Sigmoid colon (tissue), 7 donors: ENCODE results near the gene SEC61A1. TPM values are rescaled to one million over a fixed set of nuclear protein-coding genes. Genes with fewer than 3 reads are reported as not detected.
A peak's percentile ranks its signal among the peaks of the same experiment; 100 is the strongest.

Source experiments
- DNase-seq: peaks from one replicate; pipeline ENCODE4 v3.0.0-alpha.2; 2019
- H3K27ac ChIP-seq, 4 donors: fragments of 200-600 bp; sonication (generic); one replicate each; pipeline ENCODE4 v1.5.1; 2016 to 2019; ENCODE audit warnings: mild to moderate bottlenecking in 1 of 4
- H3K27me3 ChIP-seq, 3 donors: fragments of 200-600 bp; sonication (generic); one replicate each; pipeline ENCODE4 v1.5.1; 2019; ENCODE audit warnings: mild to moderate bottlenecking in 1 of 3
- H3K36me3 ChIP-seq, 4 donors: fragments of 200-600 bp; sonication (generic); one replicate each; pipeline ENCODE4 v1.5.1; 2016 to 2019
- H3K4me1 ChIP-seq, 4 donors: fragments of 200-600 bp; sonication (generic); one replicate each; pipeline ENCODE4 v1.5.1; 2017 to 2019
- H3K4me3 ChIP-seq, 4 donors: fragments of 200-600 bp; sonication (generic); one replicate each; pipeline ENCODE4 v1.5.1; 2017 to 2019; ENCODE audit warnings: mild to moderate bottlenecking in 2 of 4, moderate library complexity in 1 of 4
- H3K9me3 ChIP-seq, 4 donors: fragments of 200-600 bp in 3 of 4; sonication (generic) in 3 of 4; one replicate each; pipeline versions ENCODE4 v1.5.1 to v1.6.1; 2013 to 2019
- CTCF ChIP-seq, 4 experiments: fragments of 450-650 bp in 3 of 4; fragments of 200-600 bp in 1 of 4; IDR thresholded peaks; one replicate each; pipeline ENCODE4 v1.5.1; 2016 to 2019; ENCODE audit warnings: antibody characterized with exemption in 4 of 4, mild to moderate bottlenecking in 3 of 4, moderate library complexity in 2 of 4
- EP300 ChIP-seq, 4 donors: sonication (generic); formaldehyde crosslinking; IDR thresholded peaks; one replicate each; pipeline ENCODE4 v1.6.1; 2017; ENCODE audit warnings: antibody characterized with exemption in 4 of 4
- POLR2A ChIP-seq, 2 donors: fragments of 450-650 bp; IDR thresholded peaks; one replicate each; pipeline ENCODE4 v1.6.1; 2016; ENCODE audit warnings: antibody characterized with exemption in 2 of 2, mild to moderate bottlenecking in 2 of 2, moderate library complexity in 2 of 2
- POLR2AphosphoS5 ChIP-seq, 4 donors: sonication (generic); formaldehyde crosslinking; IDR thresholded peaks; one replicate each; pipeline ENCODE4 v1.6.1; 2017; ENCODE audit warnings: antibody characterized with exemption in 4 of 4
- WGBS, 2 donors: extraction: QIAGEN DNeasy Blood & Tissue Kit; methylation state at CpG; one replicate each; pipeline ENCODE4 v1.1.7; 2013; 5-methylcytosine and 5-hydroxymethylcytosine counted together
- intact Hi-C: fragments of 100-400 bp; cut with DNase I; formaldehyde crosslinking; loops from one replicate; pipeline ENCODE4 v1.15.1; 2023
- polyA plus RNA-seq, 3 donors: library from polyadenylated mRNA; stranded (reverse); fragments of 200-250 nt; gene quantifications; one replicate each; pipeline ENCODE4 v1.2.3, GENCODE V29; 2013
- total RNA-seq, 4 donors: library from RNA; depleted of rRNA; stranded (reverse); fragments of >200 nt; gene quantifications; one replicate each; pipeline ENCODE4 v1.1.0, GENCODE V29; 2016
- donor health status: healthy with polysubstance abuse.
- donor health status: Bipolar disorder and iron deficiency.
- donor health status: healthy.

The SEC61A1 gene
- total and polyA plus RNA-seq, 7 donors: 17.4 to 152 (median 62.8) TPM

GRCh38 chr3:128070898-128071591, 18.8 kb downstream of the SEC61A1 start:
- Histone ChIP-seq H3K27ac (no peak overlapping the region), H3K4me3 (no peak overlapping the region), H3K4me1 (peaks cover 0 to 13% (median 10%) of the 10 kb centered on the region in 4 donors), H3K27me3 (no peaks in the 10 kb centered on the region), H3K36me3 (peaks cover 43 to 70% (median 61%) of the 10 kb centered on the region in 4 donors), H3K9me3 (no peaks in the 10 kb centered on the region)
- 92 to 95% methylated on average over 13 of the region's 13 CpGs for WGBS, 2 donors
- TF ChIP-seq POLR2A (IDR thresholded peaks at IDR 0.05) (no peak), EP300 (IDR thresholded peaks at IDR 0.05) (no peak), CTCF (IDR thresholded peaks at IDR 0.05) (no peak), POLR2AphosphoS5 (IDR thresholded peaks at IDR 0.05) (no peak)
- DNase-seq: no peak
- intact Hi-C loops: no loop called here

DNA sequence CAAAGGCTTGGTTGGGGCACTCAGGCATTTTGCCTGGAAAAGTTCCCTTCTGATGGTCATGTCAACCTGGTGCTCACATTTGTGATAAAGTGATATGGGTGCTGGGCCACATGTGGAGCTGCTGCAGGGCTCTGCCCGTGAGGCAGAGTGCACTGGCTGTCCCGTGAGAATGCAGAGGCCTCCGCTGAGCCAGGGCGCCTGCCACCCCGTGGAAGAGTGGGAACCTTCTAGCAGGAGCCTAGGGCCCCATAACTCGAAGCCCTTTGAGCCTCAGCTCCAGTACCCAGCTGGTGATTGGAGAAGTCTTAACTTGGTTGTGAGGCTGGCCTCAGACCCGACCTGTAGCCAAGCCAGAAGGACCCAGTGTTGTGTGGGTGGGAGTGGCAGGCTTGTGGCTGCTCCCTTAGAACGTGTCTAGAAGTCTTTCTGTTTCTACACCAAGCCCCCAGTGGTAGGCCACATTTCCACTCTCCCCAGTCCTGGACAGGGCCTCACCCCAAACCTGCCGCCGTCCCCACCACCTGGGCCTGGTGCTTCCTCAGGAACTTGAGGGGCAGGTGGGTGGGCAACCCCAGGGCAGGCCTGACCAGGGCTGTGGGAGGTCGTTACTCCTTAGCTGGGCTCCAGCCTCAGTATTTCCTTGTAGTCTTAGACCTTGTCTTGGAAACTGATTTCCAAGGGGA, 19.7 kb downstream of the SEC61A1 start:
- TF ChIP-seq POLR2A (IDR thresholded peaks at IDR 0.05) (no peak), POLR2AphosphoS5 (IDR thresholded peaks at IDR 0.05) (no peak), CTCF (IDR thresholded peaks at IDR 0.05) (no peak), EP300 (IDR thresholded peaks at IDR 0.05) (no peak)
- H3K4me3 ChIP-seq: no peak overlapping the region
- H3K4me1 ChIP-seq: peaks cover 0 to 22% (median 18%) of the 10 kb centered on the region in 4 donors
- DNase-seq: peak; percentile 55
- WGBS, 2 donors: 88 to 89% methylated on average over 11 of the region's 11 CpGs
- no peaks in the 10 kb centered on the region for H3K9me3 ChIP-seq
- intact Hi-C loops: no loop called here
- no peak overlapping the region for H3K27ac ChIP-seq
- peaks cover 0 to 4% (median 0%) of the 10 kb centered on the region in 3 donors for H3K27me3 ChIP-seq
- peaks cover 34 to 62% (median 52%) of the 10 kb centered on the region in 4 donors for H3K36me3 ChIP-seq

DNA sequence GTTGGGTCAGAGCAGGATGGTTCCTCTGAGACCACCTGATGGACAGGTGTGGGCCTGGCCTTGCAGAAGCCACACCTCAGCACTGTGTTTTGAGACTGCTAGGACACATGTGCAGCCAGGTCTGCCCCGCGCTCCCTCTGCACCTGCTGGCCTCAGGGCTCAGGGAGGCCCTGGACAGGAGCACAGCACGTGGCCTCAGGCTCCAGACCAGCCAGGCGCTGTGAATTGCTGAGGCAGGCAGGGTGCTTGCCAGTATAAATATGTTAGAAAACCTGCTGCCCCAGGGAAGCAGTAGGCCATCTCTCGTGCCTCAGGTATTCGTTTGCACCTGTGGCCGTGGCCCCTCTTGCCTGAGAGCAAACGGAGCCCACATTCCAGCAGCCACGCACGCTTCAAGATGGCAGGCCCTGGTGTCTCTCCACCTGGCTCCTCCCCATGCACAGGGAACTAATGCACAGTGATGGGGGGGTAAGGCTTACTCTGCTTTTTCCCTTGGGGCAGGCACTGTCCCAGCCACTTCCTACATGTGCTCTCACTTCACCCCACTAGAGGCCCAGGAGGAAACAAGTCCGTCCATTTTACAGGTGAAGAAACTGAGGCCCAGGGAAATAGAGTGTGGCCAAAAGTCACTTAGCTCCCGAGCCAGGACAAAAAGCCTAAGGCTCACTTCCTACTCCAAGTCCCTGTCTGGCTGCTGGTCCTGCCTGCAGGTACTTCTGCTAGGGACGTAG, 20.4 kb downstream of the SEC61A1 start:
- DNase-seq: no peak
- Histone ChIP-seq H3K27ac (peak overlapping the region in 1 of 4 donors; percentile 55), H3K36me3 (peaks cover 27 to 55% (median 45%) of the 10 kb centered on the region in 4 donors)

More for the DNA sequence above, 20.4 kb downstream of the SEC61A1 start:
- no peak for TF ChIP-seq CTCF (IDR thresholded peaks at IDR 0.05)
- no peak for TF ChIP-seq POLR2A (IDR thresholded peaks at IDR 0.05)
- TF ChIP-seq EP300 (IDR thresholded peaks at IDR 0.05): no peak
- TF ChIP-seq POLR2AphosphoS5 (IDR thresholded peaks at IDR 0.05): no peak
- intact Hi-C loops: no loop called here
- Histone ChIP-seq H3K27me3 (peaks cover 0 to 4% (median 0%) of the 10 kb centered on the region in 3 donors), H3K4me3 (no peak overlapping the region), H3K9me3 (no peaks in the 10 kb centered on the region), H3K4me1 (peaks cover 0 to 28% (median 23%) of the 10 kb centered on the region in 4 donors)
- WGBS, 2 donors: 89 to 94% methylated on average over 13 of the region's 13 CpGs
